ENCODE measurements around the gene RAB15.

RAB15 gene

GRCh38 chr14:64958743-64959142, 13.4 kb downstream of the RAB15 start:
- DNase-seq (ENCODE audit: low read depth, low spot score) = no peak
- H3K27ac ChIP-seq = no peak overlapping the region

GRCh38 chr14:64958201-64958600, 13.9 kb downstream of the RAB15 start:
- no peak overlapping the region for H3K27ac ChIP-seq
- DNase-seq (ENCODE audit: low read depth, low spot score) = no peak

DNA sequence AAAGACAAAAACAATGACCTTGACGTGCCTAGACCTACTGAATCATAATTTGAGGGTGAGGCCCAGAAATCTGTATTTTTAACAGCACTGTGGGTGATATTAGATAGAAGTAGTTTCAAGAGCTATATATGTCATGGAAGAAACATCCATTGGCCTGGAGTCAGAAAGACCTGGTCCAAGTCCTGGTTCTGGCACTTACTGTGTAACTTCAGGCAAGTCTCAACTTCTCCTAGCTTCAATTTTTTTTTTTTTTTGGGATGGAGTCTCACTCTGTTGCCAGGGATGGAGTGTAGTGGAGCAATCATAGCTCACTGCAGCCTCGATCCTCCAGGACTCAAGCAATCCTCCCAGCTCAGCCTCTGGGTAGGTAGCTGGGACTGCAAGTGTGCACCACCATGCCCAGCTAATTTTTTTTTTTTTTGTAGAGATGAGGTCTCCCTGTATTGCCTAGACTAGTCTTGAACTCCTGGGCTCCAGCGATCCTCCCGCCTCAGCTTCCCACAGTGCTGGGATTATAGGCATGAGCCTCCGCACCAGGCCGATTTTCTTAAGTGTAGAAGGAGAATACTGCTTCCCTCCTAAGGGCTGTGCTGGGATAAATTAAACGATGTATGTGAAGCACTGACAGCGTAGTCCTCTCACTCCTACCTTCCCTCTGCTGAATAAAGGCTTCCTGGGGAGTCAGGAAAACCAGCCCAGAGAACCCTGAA, 15.3 kb downstream of the RAB15 start:
- H3K27ac ChIP-seq = no peak overlapping the region
- DNase-seq (ENCODE audit: low read depth, low spot score) = no peak

DNA sequence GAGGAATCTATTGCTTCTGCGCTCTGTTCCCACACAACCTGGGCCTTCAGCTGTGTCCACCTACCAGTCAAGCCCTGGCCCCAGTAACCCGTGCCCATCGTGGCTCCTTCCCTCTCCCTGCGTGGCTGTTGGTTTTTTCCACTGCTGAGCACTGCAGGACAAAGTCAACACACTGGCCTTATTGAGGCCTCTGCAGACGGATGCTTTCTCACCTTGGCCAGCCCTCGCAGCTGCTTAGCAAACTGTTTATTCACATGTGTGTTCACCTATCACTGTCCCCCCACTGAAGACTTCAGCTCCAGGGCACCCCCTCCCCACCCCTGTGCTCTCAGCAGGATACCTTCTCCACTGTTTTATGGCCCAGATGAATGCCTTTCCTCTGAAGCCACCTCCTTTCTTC, 16.8 kb downstream of the RAB15 start:
- no peak for DNase-seq (ENCODE audit: low read depth, low spot score)

DNA sequence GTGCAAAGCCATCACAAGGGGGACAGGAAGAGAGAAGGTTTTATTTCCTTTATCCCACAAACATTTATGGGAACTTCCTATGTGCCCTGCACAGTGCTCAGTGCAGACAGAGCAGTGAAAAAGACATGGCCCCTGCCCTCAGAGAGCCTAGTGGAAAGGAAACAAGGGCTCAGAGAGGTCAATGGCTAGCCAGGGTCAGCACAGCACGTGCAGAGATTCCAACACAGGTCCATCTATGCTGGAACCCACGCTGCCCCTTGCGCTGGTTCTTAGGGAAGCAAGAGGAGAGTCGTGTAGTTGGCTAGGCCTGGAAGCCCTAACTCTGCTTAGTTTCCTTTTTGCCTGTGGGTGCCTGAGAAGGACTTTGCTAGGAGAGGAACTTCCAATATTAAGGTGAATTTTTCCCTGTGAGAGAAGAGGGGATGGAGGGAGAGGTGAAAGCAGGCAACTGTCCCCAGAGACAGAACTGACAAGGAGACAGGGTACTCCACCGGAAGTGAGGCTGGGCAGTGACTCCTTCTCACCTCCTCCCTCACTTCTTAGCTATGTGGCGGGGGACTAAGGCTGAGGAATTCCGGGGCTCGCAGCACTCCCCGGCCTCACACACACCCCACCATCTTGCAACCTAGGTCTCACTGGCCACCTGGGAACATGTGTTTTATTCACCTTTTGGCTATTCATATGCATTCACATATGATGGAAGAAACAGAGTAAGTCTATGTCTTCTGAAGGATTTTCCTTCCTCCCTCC, 17.5 kb downstream of the RAB15 start:
- no peak for DNase-seq (ENCODE audit: low read depth, low spot score)
- H3K27ac ChIP-seq = no peak overlapping the region

More for the DNA sequence above, 16.8 kb downstream of the RAB15 start:
- H3K27ac ChIP-seq = no peak overlapping the region

DNA sequence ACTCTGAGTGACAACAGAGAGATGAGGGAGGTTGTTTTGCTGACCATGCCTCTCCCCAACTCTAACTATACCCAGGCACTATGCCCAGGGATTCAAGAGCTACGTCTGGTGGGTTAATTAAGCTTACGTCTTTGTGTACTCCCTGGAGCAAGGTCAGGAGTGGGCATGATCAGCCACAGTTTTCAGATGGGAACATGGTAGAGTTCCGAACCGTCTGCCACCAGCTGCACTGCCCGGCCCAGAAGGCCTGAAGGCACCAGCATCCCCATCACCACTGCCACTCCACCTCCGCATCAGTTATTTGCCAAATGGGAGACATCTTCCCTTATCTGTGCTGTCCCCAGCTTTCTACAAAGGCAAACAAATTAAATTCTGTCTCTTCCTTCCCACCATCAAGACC, 18.5 kb downstream of the RAB15 start:
- DNase-seq (ENCODE audit: low read depth, low spot score) = no peak
- no peak overlapping the region for H3K27ac ChIP-seq

DNA sequence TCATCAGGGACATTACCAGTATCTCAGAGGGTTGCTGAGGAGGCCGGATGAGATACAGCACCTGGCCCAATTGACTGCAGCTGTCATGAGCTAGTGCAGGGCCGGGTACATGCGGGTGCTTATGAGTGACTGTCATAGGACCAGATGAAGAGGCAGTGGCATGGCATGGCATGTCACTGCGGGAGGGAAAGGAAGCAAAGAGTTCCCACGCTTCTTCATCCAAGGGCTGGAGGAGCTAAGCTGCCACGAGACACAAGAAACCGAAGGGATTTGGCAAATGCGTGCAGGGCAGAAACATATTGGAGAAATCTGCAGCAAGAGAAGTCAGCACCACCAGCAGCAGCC, 18.9 kb downstream of the RAB15 start:
- no peak for DNase-seq (ENCODE audit: low read depth, low spot score)
- no peak overlapping the region for H3K27ac ChIP-seq

DNA sequence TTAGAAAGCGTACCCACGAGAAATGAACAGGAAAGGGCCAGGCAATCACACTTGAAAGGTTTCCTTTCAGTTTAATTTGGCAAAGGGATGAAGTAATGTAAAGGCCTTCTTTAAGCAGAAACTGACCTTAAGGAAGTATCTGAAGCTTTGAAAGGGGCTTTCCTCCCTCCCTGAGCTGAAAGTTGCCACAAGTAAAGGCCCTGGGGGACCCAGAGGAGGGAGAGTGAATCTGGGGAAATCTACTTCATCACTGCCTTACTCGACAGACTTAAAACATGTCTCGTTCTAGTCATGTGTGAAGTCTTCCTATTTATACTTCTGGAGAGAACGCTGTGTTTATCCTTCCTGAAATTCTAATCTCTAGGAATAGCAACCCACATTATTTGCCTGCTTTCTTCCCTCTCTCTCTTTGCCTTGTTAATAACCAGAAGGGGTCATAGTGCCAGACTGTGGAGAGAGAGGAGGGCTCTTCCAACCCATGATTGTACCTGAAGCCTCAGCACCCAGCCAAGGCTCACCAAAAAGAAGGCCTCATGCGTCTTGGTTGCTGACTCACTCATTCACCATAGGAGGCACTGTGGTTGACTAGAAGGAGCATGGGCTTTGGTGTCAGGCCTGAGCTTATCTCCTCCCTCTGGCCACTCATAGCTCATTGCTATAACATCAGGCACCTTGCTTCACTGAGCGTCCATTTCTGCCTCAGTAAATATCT, 19.4 kb downstream of the RAB15 start:
- H3K27ac ChIP-seq = no peak overlapping the region
- DNase-seq (ENCODE audit: low read depth, low spot score) = no peak

GRCh38 chr14:64951724-64952123, 20.4 kb downstream of the RAB15 start:
- no peak overlapping the region for H3K27ac ChIP-seq
- no peak for DNase-seq (ENCODE audit: low read depth, low spot score)

GRCh38 chr14:64951291-64951690, 20.8 kb downstream of the RAB15 start:
- no peak for DNase-seq (ENCODE audit: low read depth, low spot score)
- no peak overlapping the region for H3K27ac ChIP-seq

DNA sequence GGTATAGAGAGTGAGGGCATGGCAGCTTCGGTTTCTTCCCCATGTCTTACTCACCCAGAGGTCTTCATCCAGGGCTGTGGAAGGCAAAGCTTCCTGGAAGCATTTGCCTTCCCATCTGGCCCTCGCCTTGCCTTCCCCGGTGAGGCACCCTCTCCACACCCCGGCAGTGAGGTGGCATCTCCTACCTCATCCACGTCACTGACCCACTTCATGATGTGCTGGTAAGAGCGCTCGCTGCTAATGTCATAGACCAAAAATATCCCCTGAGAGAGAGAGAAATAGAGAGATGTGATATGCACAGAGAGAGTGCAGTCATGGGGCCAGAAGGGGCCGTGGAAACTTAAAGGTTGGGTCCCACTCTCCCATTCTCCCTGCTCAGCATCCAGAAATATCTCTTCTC, 21.2 kb downstream of the RAB15 start:
- no peak overlapping the region for H3K27ac ChIP-seq
- DNase-seq (ENCODE audit: low read depth, low spot score) = no peak

DNA sequence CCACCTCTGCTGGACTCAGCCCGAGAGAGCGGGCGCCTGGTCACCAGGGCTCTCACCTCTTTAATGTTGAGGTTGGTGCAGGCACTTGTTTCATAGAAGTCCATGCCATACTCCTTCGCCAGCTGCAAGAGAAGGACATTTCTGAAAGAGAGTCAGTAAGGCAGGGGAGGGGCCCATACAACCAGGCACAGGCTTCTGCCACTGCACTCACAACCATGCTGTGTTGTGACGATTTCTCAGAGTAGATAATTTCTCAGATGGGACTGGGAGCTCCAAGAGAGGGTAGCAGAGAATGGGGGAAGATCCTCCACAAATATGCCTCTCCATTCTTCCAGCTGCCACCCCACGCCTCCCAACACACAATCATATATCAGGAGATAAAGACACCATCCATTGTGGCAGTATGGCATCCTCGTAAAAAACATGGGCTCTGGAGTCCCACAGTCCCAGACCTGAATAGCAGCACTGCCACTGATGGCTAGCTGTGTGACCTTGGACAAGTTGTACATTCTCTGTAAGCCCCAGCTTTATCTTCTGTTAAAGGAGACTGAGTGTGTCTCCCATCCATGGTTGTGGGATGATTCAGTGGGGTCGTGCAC, 23.4 kb downstream of the RAB15 start:
- no peak overlapping the region for H3K27ac ChIP-seq
- no peak for DNase-seq (ENCODE audit: low read depth, low spot score)

GRCh38 chr14:64947710-64948611, 24.2 kb downstream of the RAB15 start:
- no peak for DNase-seq (ENCODE audit: low read depth, low spot score)

DNA sequence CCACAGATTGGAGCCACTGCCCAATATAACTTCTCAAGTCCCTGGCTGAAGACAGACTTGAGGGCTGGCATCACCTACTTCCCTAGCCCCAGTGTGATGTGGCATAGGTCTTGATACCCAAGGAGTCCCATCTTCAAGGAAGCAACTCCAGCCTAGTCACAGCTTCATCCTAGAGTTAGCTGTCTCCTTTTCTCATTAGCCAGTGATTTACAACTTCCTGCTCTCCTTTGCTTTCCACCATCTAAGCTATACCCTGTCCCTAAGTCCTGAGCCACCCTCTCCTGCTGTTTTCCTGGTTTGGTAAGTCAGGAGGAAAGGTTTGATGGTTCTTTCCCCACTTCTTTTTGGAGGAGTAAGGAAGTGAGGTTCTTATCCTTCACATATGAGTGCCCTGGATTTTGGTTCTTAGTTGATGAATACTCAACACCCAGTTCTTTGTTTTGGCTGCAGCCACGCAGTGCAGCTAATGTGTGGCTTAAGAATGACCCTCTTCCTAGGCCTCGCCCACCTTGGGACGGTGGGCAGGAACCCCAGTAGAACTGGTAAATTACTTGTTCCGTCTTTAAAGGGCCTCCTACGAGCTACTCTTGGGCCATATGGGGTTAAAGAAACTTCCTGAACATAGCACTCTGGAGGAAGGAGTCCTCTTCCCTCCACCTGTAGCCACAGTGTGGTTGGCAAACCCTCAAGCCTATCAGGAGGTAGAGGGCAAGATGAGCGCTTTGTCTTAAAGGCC, 25.7 kb downstream of the RAB15 start:
- no peak for DNase-seq (ENCODE audit: low read depth, low spot score)
- H3K27ac ChIP-seq = no peak overlapping the region

More at GRCh38 chr14:64947710-64948611, 24.2 kb downstream of the RAB15 start:
- no peak overlapping the region for H3K27ac ChIP-seq

GRCh38 chr14:64945431-64946178, 26.5 kb downstream of the RAB15 start:
- DNase-seq (ENCODE audit: low read depth, low spot score) = no peak
- no peak overlapping the region for H3K27ac ChIP-seq

- H3K27ac ChIP-seq = no peak overlapping the region
Observed at GRCh38 chr14:64944861-64945260, 27.3 kb downstream of the RAB15 start.

GRCh38 chr14:64944041-64944440, 28.1 kb downstream of the RAB15 start:
- DNase-seq (ENCODE audit: low read depth, low spot score) = no peak

More at GRCh38 chr14:64944861-64945260, 27.3 kb downstream of the RAB15 start:
- no peak for DNase-seq (ENCODE audit: low read depth, low spot score)

DNA sequence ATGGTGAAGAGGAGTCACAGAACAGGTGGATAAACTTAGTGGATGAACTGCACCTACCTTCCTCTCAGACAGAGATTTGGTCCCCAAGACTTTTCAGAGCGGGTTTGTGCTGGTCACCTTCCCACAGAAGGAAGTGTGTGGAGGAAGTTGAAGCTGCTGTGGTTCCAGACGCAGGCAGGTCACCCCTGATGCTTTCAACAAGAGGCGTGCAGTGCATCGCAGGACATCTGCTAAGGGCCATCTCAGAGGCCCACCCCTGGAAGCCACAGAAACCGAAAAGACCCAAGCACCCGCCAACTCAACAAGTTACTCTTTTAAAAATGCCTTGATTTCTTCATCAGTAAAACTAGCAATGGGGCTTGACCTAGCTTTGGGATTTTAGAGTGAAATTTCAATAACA, 28.6 kb downstream of the RAB15 start:
- H3K27ac ChIP-seq = peak overlapping the region; percentile 68

More at GRCh38 chr14:64944041-64944440, 28.1 kb downstream of the RAB15 start:
- no peak overlapping the region for H3K27ac ChIP-seq

More for the DNA sequence above, 28.6 kb downstream of the RAB15 start:
- DNase-seq (ENCODE audit: low read depth, low spot score) = no peak

All from epithelial cell of prostate (primary cell).